Suprapubic skin (tissue), 3 donors: ENCODE data around the gene ZBTB49.

ENCODE experiments used
- CTCF ChIP-seq, 2 donors: fragments of 200-600 bp in 1 of 2; fragments of 450-650 bp in 1 of 2; sonication (generic) in 1 of 2; IDR thresholded peaks; one replicate each; pipeline ENCODE4 v1.5.1; 2016 to 2019; ENCODE audit warnings: antibody characterized with exemption in 2 of 2, mild to moderate bottlenecking in 1 of 2, moderate library complexity in 1 of 2
- POLR2A ChIP-seq, 2 donors: fragments of 450-650 bp; IDR thresholded peaks; one replicate each; pipeline ENCODE4 v1.6.1; 2017; ENCODE audit warnings: antibody characterized with exemption in 2 of 2, mild to moderate bottlenecking in 2 of 2, moderate library complexity in 2 of 2

DNA sequence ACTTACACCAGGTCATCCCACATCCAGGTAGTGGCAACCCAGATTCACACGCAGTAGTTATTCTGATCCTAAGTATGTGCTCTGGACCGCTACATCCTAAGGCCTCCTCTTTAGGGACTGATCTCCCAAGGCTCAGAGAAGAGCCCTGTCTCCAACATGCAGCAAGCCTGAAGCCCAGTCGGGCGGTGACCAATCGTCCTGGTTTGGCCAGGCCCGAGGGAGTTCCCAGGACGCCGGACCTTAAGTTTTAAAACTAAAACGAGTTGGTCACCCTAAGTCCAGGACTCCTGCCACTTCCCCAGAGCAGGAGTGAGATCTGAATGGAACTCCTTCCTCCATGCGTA is 482 bp upstream of the ZBTB49 start:
- TF ChIP-seq CTCF (IDR thresholded peaks at IDR 0.05) = no peak
- no peak for TF ChIP-seq POLR2A (IDR thresholded peaks at IDR 0.05)
